Right lobe of liver (tissue), 4 donors: Measurements from ENCODE around the gene ADGRV1.

Source experiments
- POLR2A ChIP-seq: fragments of 450-650 bp; IDR thresholded peaks from one replicate; pipeline ENCODE4 v1.6.1; 2017; ENCODE audit warnings: antibody characterized with exemption, mild to moderate bottlenecking
- TF ChIP-seq, protein P1 (sequence below), 4 donors: fragments of 200-600 bp in 3 of 4; fragments of 450-650 bp in 1 of 4; IDR thresholded peaks; one replicate each; pipeline versions ENCODE4 v1.5.1 to v1.8.0; 2016 to 2022; ENCODE audit warnings: antibody characterized with exemption in 4 of 4, mild to moderate bottlenecking in 2 of 4
- donor health status: DM: no; HTN: no; CAD: no.
- donor health status: DM: no; HTN: no; CAD: no.
- donor health status: DM: no; HTN: yes; CAD: no.

DNA sequence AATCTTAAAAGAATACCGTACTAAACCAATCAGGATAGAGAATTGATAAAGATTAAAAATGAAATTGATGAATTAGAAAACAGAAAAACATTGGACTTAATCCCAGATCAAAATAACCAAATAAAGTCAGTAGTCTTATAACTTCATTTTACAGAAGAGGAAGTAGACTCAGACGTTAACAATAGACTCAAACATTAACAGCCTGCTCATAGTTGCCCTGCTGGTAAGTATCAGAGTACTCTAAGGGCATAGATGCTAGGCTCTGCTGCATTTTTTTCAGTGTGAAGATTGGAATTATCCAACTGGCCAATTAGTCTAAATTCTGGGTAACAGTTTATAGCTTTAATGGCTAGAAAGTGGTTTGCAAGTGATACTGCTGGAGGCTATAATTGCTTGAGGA, 42.9 kb downstream of the ADGRV1 start:
- no peak for TF ChIP-seq POLR2A
- TF ChIP-seq, protein P1, sequence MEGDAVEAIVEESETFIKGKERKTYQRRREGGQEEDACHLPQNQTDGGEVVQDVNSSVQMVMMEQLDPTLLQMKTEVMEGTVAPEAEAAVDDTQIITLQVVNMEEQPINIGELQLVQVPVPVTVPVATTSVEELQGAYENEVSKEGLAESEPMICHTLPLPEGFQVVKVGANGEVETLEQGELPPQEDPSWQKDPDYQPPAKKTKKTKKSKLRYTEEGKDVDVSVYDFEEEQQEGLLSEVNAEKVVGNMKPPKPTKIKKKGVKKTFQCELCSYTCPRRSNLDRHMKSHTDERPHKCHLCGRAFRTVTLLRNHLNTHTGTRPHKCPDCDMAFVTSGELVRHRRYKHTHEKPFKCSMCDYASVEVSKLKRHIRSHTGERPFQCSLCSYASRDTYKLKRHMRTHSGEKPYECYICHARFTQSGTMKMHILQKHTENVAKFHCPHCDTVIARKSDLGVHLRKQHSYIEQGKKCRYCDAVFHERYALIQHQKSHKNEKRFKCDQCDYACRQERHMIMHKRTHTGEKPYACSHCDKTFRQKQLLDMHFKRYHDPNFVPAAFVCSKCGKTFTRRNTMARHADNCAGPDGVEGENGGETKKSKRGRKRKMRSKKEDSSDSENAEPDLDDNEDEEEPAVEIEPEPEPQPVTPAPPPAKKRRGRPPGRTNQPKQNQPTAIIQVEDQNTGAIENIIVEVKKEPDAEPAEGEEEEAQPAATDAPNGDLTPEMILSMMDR (IDR thresholded peaks at IDR 0.05), result no peak
